Mesothelial cell of epicardium (in vitro differentiated cells): ENCODE measurements around the gene LIMCH1. TPM values are rescaled to one million over a fixed set of nuclear protein-coding genes. Genes with fewer than 3 reads are reported as not detected.
A peak's percentile ranks its signal among the peaks of the same experiment; 100 is the strongest.

ENCODE experiments used
- DNase-seq, 2 experiments: peaks; one replicate each; pipeline ENCODE4 v3.0.0; 2021; ENCODE audit warnings: low spot score in 2 of 2; ENCODE audit not compliant: unreplicated experiment in 2 of 2
- H3K27ac Mint-ChIP-seq: 2 replicates; pipeline ENCODE4 v1.8.0; 2021; ENCODE audit warnings: mixed read lengths
- H3K27me3 Mint-ChIP-seq: 2 replicates; pipeline ENCODE4 v1.8.0; 2021; ENCODE audit warnings: low read depth, mixed read lengths
- H3K36me3 Mint-ChIP-seq: 2 replicates; pipeline ENCODE4 v1.8.0; 2021; ENCODE audit warnings: mixed read lengths
- H3K4me1 Mint-ChIP-seq: 2 replicates; pipeline ENCODE4 v1.8.0; 2021; ENCODE audit warnings: mixed read lengths
- H3K4me3 Mint-ChIP-seq: 2 replicates; pipeline ENCODE4 v1.8.0; 2021; ENCODE audit warnings: mild to moderate bottlenecking, moderate library complexity, mixed read lengths
- H3K9me3 Mint-ChIP-seq: 2 replicates; pipeline ENCODE4 v1.8.0; 2021; ENCODE audit warnings: mixed read lengths
- total RNA-seq: library from RNA; stranded (reverse); gene quantifications from 3 replicates; pipeline ENCODE4 v1.2.1, GENCODE V29; 2021
- TF ChIP-seq, protein P1 (sequence below): fragments of 200-600 bp; sonication (generic); IDR thresholded peaks from one replicate; pipeline ENCODE4 v1.5.0; 2021; ENCODE audit warnings: antibody characterized with exemption; ENCODE audit not compliant: unreplicated experiment

LIMCH1 gene
- total RNA-seq, 1 donor from 2014 or later, result 66.8 TPM

DNA sequence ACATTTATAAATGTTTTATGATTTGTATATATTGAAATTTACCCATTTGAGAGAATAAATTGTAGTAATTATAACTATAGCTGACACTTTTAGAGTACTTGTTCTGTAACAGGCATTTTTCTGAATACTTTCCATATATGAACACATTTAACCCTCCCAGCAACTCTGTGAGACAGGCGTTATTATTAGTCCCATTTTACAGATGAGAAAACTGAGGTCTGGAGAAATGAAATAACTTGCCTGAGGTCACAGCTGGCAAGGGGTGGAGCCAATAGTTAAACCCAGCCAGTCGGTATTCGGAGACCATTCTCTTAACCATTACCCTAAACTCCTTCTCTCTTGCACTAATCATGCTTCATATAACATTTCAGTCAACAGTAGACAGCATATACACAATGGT lies 72.5 kb downstream of the LIMCH1 start:
- DNase-seq, result no peak
- TF ChIP-seq, protein P1, sequence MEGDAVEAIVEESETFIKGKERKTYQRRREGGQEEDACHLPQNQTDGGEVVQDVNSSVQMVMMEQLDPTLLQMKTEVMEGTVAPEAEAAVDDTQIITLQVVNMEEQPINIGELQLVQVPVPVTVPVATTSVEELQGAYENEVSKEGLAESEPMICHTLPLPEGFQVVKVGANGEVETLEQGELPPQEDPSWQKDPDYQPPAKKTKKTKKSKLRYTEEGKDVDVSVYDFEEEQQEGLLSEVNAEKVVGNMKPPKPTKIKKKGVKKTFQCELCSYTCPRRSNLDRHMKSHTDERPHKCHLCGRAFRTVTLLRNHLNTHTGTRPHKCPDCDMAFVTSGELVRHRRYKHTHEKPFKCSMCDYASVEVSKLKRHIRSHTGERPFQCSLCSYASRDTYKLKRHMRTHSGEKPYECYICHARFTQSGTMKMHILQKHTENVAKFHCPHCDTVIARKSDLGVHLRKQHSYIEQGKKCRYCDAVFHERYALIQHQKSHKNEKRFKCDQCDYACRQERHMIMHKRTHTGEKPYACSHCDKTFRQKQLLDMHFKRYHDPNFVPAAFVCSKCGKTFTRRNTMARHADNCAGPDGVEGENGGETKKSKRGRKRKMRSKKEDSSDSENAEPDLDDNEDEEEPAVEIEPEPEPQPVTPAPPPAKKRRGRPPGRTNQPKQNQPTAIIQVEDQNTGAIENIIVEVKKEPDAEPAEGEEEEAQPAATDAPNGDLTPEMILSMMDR, result no peak
- Mint-ChIP-seq H3K4me1 (peaks cover 46% of the 10 kb centered on the region), H3K36me3 (peaks cover 2% of the 10 kb centered on the region), H3K27me3 (no peaks in the 10 kb centered on the region), H3K4me3 (no peak overlapping the region), H3K9me3 (no peaks in the 10 kb centered on the region), H3K27ac (no peak overlapping the region)

DNA sequence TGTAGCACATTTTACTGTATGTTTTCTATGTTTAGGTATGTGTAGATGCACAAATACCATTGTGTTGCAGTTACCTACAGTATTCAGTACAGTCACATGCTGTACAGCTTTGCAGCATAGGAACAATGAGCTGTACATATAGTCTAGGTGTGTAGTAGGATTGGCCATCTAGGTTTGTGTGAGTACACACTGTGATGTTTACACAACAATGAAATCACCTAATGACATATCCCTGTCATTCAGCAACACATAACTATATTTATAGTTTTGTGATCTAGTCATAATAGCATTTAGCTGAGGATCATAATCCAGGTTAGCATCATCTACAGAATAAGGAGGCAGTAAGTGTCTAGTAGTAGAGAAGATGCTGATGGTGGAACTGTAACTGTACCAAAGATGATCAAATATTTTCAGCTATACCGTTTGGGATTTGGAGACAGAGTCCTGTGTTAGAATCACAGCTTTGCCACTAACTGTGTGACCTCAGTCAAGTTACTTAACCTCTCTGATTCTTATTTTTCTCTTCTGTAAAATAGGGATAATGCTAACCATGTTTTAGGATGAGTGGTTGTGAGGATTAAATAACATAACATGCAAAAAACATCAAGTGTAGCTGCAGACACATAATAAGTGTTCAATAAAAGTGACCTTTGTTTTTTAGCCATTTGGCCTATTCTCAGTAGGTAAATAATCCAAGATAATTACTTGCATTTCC lies 73.3 kb downstream of the LIMCH1 start:
- Mint-ChIP-seq H3K9me3 (no peaks in the 10 kb centered on the region), H3K27ac (peak overlapping the region; percentile 50), H3K4me3 (no peak overlapping the region), H3K4me1 (peaks cover 47% of the 10 kb centered on the region), H3K27me3 (no peaks in the 10 kb centered on the region), H3K36me3 (peaks cover 7% of the 10 kb centered on the region)
- TF ChIP-seq, protein P1, result no peak
- DNase-seq, result no peak

DNA sequence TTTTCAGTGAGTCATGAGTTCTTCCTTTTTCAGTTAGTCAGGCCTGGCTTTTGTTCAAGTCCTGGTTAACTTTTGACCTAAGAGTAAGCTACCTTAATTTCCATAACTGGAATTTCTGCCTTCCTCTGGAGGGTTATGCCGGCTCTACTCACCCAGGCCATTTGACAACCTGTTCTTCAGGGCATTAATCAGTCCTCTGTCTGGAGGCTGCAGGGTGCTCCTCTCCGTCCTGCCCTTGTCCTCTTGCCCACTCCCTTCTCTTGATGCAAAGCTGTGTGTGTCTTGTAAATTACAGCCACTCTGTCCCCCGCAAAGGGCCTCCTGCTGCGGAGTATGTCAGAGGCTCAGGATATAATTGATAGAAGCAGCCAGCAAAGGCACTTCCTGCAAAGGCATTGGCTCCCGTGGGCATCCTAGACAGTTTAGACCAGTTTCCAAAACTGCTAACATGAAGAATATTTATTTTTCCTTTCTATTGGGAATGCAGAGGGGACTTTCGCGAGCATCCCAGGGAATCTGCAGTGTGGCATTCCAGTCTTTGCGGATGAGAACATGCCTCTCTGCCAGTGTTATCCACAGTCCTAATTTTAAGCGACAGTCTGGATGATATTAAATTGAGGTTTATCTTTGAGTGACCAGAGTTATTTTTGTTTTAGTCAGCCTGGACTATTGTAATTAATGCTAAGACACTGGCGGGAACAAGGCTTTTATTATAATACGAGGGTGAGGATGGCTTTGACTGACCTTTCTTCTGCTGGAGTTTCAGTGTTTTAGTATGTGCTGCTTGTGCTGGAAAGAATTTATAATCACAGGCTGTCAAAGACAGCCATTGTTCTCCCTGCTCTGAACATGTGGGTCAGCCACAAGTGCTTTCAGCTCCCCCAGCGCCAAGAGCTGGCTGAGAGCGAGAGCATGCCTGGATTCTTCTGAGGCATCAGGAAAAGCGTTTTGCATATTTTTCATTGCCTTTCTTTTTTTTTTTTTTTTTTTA lies 74.2 kb downstream of the LIMCH1 start:
- Mint-ChIP-seq H3K27me3 (no peaks in the 10 kb centered on the region), H3K4me1 (peaks cover 47% of the 10 kb centered on the region), H3K4me3 (peak overlapping the region; percentile 71), H3K36me3 (peaks cover 7% of the 10 kb centered on the region), H3K9me3 (no peaks in the 10 kb centered on the region), H3K27ac (peak overlapping the region; percentile 96)
- TF ChIP-seq, protein P1, result no peak
- DNase-seq, result peak in 1 of 2 experiments; percentile 55

DNA sequence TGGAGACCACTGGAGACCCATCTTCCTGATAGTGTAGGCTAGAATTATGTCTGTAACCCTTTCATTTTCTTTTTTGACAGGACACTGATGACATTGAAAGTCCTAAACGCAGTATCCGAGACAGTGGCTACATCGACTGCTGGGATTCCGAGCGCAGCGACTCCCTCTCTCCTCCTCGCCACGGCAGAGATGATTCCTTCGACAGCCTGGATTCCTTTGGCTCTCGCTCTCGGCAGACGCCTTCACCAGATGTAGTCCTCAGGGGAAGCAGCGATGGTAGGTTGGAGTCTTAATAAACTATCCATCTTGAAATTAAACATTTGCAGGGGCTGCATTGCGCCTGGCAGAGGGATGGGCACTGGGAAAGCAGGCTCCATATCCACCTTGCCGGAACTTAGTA lies 75.4 kb downstream of the LIMCH1 start:
- Mint-ChIP-seq H3K9me3 (no peaks in the 10 kb centered on the region), H3K4me3 (peak overlapping the region; percentile 71), H3K27me3 (no peaks in the 10 kb centered on the region), H3K36me3 (peaks cover 5% of the 10 kb centered on the region), H3K4me1 (peaks cover 47% of the 10 kb centered on the region), H3K27ac (peak overlapping the region; percentile 96)
- DNase-seq, result peak in 1 of 2 experiments; percentile 49
- TF ChIP-seq, protein P1, result no peak

DNA sequence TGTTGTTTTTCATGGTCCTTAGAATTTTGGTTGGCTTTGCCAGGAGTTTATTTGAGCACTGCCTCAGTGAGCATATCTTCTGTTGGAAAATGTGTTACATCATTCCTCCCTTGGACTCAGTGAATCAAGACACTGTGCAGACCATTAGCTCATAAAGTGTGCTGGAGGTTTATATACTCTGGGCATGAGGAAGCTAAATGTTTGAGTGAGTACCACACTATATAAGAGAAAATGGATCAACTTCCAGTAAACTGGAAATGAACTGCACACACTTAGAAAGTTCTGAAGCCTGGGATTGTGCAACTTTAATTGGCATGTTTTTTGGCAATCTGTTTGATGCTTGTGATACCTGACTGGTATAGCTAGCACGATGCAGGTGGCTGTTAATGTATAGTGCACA lies 75.9 kb downstream of the LIMCH1 start:
- H3K9me3 Mint-ChIP-seq, result no peaks in the 10 kb centered on the region
- peaks cover 47% of the 10 kb centered on the region for H3K4me1 Mint-ChIP-seq
- TF ChIP-seq, protein P1, result no peak
- H3K36me3 Mint-ChIP-seq, result peaks cover 5% of the 10 kb centered on the region
- peak overlapping the region; percentile 96 for H3K27ac Mint-ChIP-seq
- DNase-seq, result no peak
- H3K4me3 Mint-ChIP-seq, result peak overlapping the region; percentile 71
- no peaks in the 10 kb centered on the region for H3K27me3 Mint-ChIP-seq
